HEK293T (cell line): Measurements from ENCODE around the gene FAM3D.
A peak's percentile ranks its signal among the peaks of the same experiment; 100 is the strongest.

ENCODE experiments used
- CTCF ChIA-PET: fragments of 350-600 bp; formaldehyde crosslinking; extraction: SDS; loops from one replicate; lab custom pipeline; 2021; ENCODE audit warnings: antibody characterized with exemption, inconsistent platforms; lab: Yijun Ruan, JAX
- POLR2A ChIA-PET: fragments of 350-600 bp; formaldehyde crosslinking; extraction: SDS; loops from one replicate; lab custom pipeline; 2020; ENCODE audit warnings: antibody characterized with exemption, inconsistent platforms; lab: Yijun Ruan, JAX
- DNase-seq: peaks from one replicate; pipeline ENCODE4 v3.0.0; 2012; ENCODE audit warnings: mixed read lengths; ENCODE audit errors: extremely low spot score
- ARNT ChIP-seq: fragments of 450-650 bp; IDR thresholded peaks from 2 replicates; pipeline ENCODE4 v1.6.1; 2017; ENCODE audit warnings: mild to moderate bottlenecking
- BHLHE40 ChIP-seq: fragments of 450-650 bp; IDR thresholded peaks from 2 replicates; pipeline ENCODE4 v1.6.1; 2016; ENCODE audit warnings: mild to moderate bottlenecking, moderate library complexity, borderline replicate concordance
- CTBP1 ChIP-seq: fragments of 450-650 bp; IDR thresholded peaks from 2 replicates; pipeline ENCODE4 v1.6.1; 2016; ENCODE audit warnings: borderline replicate concordance
- ELF4 ChIP-seq: fragments of 450-650 bp; IDR thresholded peaks from 2 replicates; pipeline ENCODE4 v1.6.1; 2017; ENCODE audit warnings: antibody characterized with exemption
- FOXA1 ChIP-seq: fragments of 450-650 bp; IDR thresholded peaks from 2 replicates; pipeline ENCODE4 v1.6.1; 2016; ENCODE audit warnings: mild to moderate bottlenecking
- FOXK2 ChIP-seq: fragments of 450-650 bp; IDR thresholded peaks from 2 replicates; pipeline ENCODE4 v1.6.1; 2016; ENCODE audit warnings: mild to moderate bottlenecking
- FOXM1 ChIP-seq: fragments of 450-650 bp; IDR thresholded peaks from 2 replicates; pipeline ENCODE4 v1.6.1; 2017; ENCODE audit warnings: mild to moderate bottlenecking, borderline replicate concordance
- HDGF ChIP-seq: fragments of 450-650 bp; IDR thresholded peaks from 2 replicates; pipeline ENCODE4 v1.6.1; 2017; ENCODE audit warnings: antibody characterized with exemption, borderline replicate concordance
- L3MBTL2 ChIP-seq: fragments of 450-650 bp; conservative IDR thresholded peaks from 2 replicates; pipeline ENCODE4 v1.6.1; 2016; ENCODE audit warnings: mild to moderate bottlenecking
- LEF1 ChIP-seq: fragments of 450-650 bp; IDR thresholded peaks from 2 replicates; pipeline ENCODE4 v1.6.1; 2017; ENCODE audit warnings: mild to moderate bottlenecking, borderline replicate concordance
- NFRKB ChIP-seq: fragments of 450-650 bp; IDR thresholded peaks from 2 replicates; pipeline ENCODE4 v1.6.1; 2016; ENCODE audit warnings: mild to moderate bottlenecking, moderate library complexity
- PKNOX1 ChIP-seq: fragments of 450-650 bp; IDR thresholded peaks from 2 replicates; pipeline ENCODE4 v1.6.1; 2016
- SP1 ChIP-seq: fragments of 450-650 bp; IDR thresholded peaks from 2 replicates; pipeline ENCODE4 v1.6.1; 2017
- SUZ12 ChIP-seq: fragments of 450-650 bp; IDR thresholded peaks from 2 replicates; pipeline ENCODE4 v1.6.1; 2016; ENCODE audit warnings: mild to moderate bottlenecking
- TARDBP ChIP-seq: fragments of 450-650 bp; IDR thresholded peaks from 2 replicates; pipeline ENCODE4 v1.6.1; 2016
- ZNF384 ChIP-seq: fragments of 450-650 bp; IDR thresholded peaks from 2 replicates; pipeline ENCODE4 v1.6.1; 2016

FAM3D gene

GRCh38 chr3:58630076-58630709 is 36.4 kb downstream of the FAM3D start:
- POLR2A ChIA-PET, result interaction anchor here (1.0 kb wide), 1 partner anchor 60 kb away, joined by 3 read pairs; no protein-coding TSS in a partner anchor
- CTCF ChIA-PET, result interaction anchor here (0.7 to 3.3 kb wide), 12 partner anchors 9 to 590 kb away, joined by 3 to 50 read pairs (median 3); partner anchors contain the start of genes ACOX2 and FAM107A
- TF ChIP-seq ZNF384 (no peak), ARNT (no peak)
- peak; percentile 76 for DNase-seq

DNA sequence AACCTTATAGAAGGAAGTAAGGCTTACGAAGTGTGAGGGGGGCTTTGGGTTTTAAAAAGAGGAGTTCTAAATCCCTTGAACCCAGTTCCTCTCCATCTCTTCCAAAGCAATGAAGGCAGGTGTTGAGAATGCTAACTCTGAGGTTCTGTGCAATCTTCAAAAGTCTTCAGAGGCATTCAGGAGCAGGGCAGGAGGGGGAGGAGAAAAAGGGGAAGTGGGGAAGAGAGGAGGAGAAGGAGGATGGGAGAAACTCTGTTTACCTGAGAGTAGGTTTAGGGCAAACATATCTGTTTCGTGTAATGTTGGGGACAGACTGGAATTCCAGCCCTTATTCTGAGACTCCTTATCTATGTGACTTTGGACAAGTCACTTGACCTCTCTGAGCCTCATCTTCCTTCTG is 36.9 kb downstream of the FAM3D start:
- TF ChIP-seq PKNOX1 (no peak), ELF4 (no peak), ZNF384 (no peak), SUZ12 (no peak), SP1 (no peak), CTBP1 (no peak), FOXA1 (no peak), NFRKB (no peak), FOXM1 (no peak), BHLHE40 (no peak), ARNT (no peak), TARDBP (no peak), HDGF (no peak), FOXK2 (no peak), L3MBTL2 (no peak), LEF1 (no peak)
- CTCF ChIA-PET, result interaction anchor here (0.7 to 3.3 kb wide), 9 partner anchors 8 to 108 kb away, joined by 3 to 50 read pairs (median 3); partner anchors contain the start of genes ACOX2 and FAM107A
- DNase-seq, result no peak
- POLR2A ChIA-PET, result interaction anchor here (1.0 kb wide), 1 partner anchor 60 kb away, joined by 3 read pairs; no protein-coding TSS in a partner anchor

DNA sequence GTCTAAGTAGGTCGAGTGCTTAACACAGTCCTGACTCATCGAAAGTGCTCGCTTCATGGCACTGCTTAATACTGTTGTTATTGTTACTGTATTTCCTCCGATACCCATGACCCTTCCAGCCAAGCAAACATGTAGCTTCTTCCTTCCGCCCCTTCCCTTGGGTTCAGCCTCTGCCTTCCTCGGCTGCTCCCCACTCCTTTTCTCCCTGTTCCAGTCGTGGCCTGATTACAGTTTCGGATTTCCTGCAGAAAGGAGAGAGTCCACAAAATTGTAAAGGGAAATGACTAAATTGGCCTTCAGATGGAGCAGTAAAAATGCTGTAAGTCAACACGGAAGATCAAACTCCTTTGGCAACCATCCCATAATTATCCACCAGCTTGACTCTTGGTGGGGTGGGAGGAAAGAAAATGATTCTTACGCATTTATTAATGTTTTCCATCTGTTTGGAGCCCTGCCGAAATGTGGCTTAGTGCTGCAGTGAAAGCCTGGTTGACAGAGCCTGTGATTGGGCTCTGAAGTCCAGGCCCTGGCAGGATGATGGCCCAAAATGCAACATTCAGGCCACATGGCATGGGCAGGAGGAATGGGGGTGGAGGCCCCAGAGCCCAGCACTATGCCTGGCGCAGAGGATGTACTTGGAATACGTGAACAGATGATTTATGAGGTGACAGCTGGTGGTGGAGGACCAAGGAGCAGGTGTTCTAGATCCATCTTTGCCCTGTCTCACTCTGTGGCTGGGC is 37.6 kb downstream of the FAM3D start:
- TF ChIP-seq HDGF (no peak), ARNT (no peak), L3MBTL2 (no peak), ZNF384 (no peak), PKNOX1 (peak; percentile 82; the same call in 1 of the 2 replicates)

DNA sequence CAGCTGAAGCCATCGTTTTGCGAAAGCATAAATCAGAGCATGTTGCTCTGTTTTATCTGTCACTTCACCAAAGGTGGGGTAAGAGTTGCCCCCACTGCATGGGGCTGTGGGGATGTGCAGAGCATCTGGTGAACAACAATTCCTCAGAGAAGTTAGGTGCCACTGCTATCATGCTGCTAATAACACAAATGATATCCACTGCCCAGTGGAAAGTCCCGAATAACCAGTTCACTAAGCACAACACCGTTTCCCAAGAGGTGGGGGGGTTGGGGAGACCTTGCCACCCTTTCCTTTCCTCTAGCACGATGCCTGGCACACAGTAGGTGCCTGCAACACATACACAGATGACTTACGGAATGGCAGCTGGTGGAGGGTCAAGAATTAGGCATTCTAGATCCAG is 38.6 kb downstream of the FAM3D start:
- TF ChIP-seq FOXA1 (no peak), NFRKB (no peak), CTBP1 (no peak), ZNF384 (no peak), SP1 (no peak)
- POLR2A ChIA-PET, result no interaction called here
- CTCF ChIA-PET, result interaction anchor here (0.9 to 1.1 kb wide), 2 partner anchors 16 to 57 kb away, joined by 3 read pairs; no protein-coding TSS in a partner anchor
- no peak for DNase-seq

More for the DNA sequence above, 37.6 kb downstream of the FAM3D start:
- ChIA-PET POLR2A (no interaction called here), CTCF (interaction anchor here (0.5 kb wide), 1 partner anchor 62 kb away, joined by 4 read pairs; no protein-coding TSS in a partner anchor)
- DNase-seq, result no peak

DNA sequence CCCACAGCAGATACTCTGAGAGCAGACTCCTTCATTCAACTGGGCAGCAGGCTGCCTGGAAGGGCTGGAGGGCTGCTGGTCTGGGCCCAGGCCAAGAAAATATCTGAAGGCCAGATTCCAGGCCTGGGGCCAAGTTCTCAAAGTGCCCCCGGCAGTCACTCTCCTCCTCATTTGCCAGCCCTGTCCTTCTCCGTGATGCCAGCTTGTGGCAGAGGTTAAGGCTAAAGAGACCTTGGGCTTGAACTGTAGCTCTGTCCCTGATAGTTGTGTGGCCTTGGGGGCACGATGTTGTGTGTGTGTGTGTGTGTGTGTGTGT is 39.0 kb downstream of the FAM3D start:
- POLR2A ChIA-PET, result no interaction called here

More for the DNA sequence above, 39.0 kb downstream of the FAM3D start:
- TF ChIP-seq FOXK2 (no peak), TARDBP (no peak), CTBP1 (no peak), NFRKB (no peak), ELF4 (no peak), ARNT (no peak), BHLHE40 (no peak), FOXM1 (no peak), SUZ12 (no peak), FOXA1 (no peak), HDGF (no peak), ZNF384 (no peak), SP1 (no peak), PKNOX1 (no peak), L3MBTL2 (no peak), LEF1 (no peak)
- CTCF ChIA-PET, result interaction anchor here (0.9 to 2.8 kb wide), 3 partner anchors 15 to 59 kb away, joined by 3 to 19 read pairs (median 3); no protein-coding TSS in a partner anchor
- no peak for DNase-seq
